PC-3 (cell line): ENCODE results near the gene FAAH2. TPM values are rescaled to one million over a fixed set of nuclear protein-coding genes. Genes with fewer than 3 reads are reported as not detected.

Source experiments
- ATAC-seq: fragments of 200-7000 bp; cut with Tn5 transposase; 2 replicates; pipeline ENCODE4 v1.9.1; 2020; ENCODE audit warnings: mild to moderate bottlenecking, moderate library complexity
- BruUV-seq: library from RNA; stranded (reverse); fragments of 400-500 nt; replicated peaks from 2 replicates; lab custom pipeline; 2021; lab: Mats Ljungman, UMichigan
- CTCF ChIA-PET: fragments of 300-600 bp; sonication (Branson Sonifier 250); formaldehyde crosslinking; loops from one replicate; lab custom pipeline; 2022; ENCODE audit warnings: antibody characterized with exemption; lab: Charles Lee
- POLR2A ChIA-PET: fragments of 300-600 bp; sonication (Branson Sonifier 250); formaldehyde crosslinking; loops from one replicate; lab custom pipeline; 2022; ENCODE audit warnings: antibody characterized with exemption; ENCODE audit not compliant: unreplicated experiment; lab: Charles Lee
- DNase-seq: peaks from one replicate; pipeline ENCODE4 v3.0.0-alpha.2; 2015
- H2AFZ ChIP-seq: fragments of 300-600 bp; sonication (generic); 2 replicates; pipeline ENCODE4 v1.6.0; 2016; ENCODE audit warnings: antibody characterized with exemption, low read length
- H3F3A ChIP-seq: fragments of 300-600 bp; sonication (generic); one replicate; pipeline ENCODE4 v1.6.0; 2017; ENCODE audit warnings: antibody characterized with exemption, low read length, control low read depth, mild to moderate bottlenecking; ENCODE audit not compliant: unreplicated experiment
- H3K27ac ChIP-seq: fragments of 300-600 bp; sonication (generic); 2 replicates; pipeline ENCODE4 v1.5.1; 2016; ENCODE audit warnings: mild to moderate bottlenecking, low read length
- H3K27me3 ChIP-seq: fragments of 300-600 bp; sonication (generic); 2 replicates; pipeline ENCODE4 v1.6.1; 2016; ENCODE audit warnings: low read length, mixed read lengths
- H3K36me3 ChIP-seq: fragments of 300-600 bp; sonication (generic); 2 replicates; pipeline ENCODE4 v1.6.1; 2016; ENCODE audit warnings: low read depth, mixed run types, low read length, mixed read lengths
- H3K4me1 ChIP-seq: fragments of 300-600 bp; sonication (generic); 2 replicates; pipeline ENCODE4 v1.5.1; 2016; ENCODE audit warnings: low read length; ENCODE audit not compliant: insufficient read depth
- H3K4me2 ChIP-seq: fragments of 300-600 bp; sonication (generic); 2 replicates; pipeline ENCODE4 v1.6.0; 2016; ENCODE audit warnings: low read length
- H3K4me3 ChIP-seq: fragments of 300-600 bp; sonication (generic); 2 replicates; pipeline ENCODE4 v1.5.1; 2016; ENCODE audit warnings: mild to moderate bottlenecking, low read length, mixed read lengths
- H3K79me2 ChIP-seq: fragments of 300-600 bp; sonication (generic); 2 replicates; pipeline ENCODE4 v1.6.1; 2017; ENCODE audit warnings: low read length, mixed read lengths
- H3K9ac ChIP-seq: fragments of 300-600 bp; sonication (generic); 2 replicates; pipeline ENCODE4 v1.6.0; 2016; ENCODE audit warnings: mild to moderate bottlenecking, low read length
- H3K9me2 ChIP-seq: fragments of 300-600 bp; sonication (generic); replicated peaks from 2 replicates; pipeline ENCODE4 v1.6.1; 2016; ENCODE audit warnings: mixed run types, low read length, mixed read lengths
- H3K9me3 ChIP-seq: fragments of 300-600 bp; sonication (generic); 2 replicates; pipeline ENCODE4 v1.6.1; 2016; ENCODE audit warnings: low read length, mixed read lengths
- H4K20me1 ChIP-seq: fragments of 300-600 bp; sonication (generic); 2 replicates; pipeline ENCODE4 v1.6.1; 2016; ENCODE audit warnings: low read length, mixed read lengths
- CTCF ChIP-seq: fragments of 300-600 bp; sonication (generic); conservative IDR thresholded peaks from 2 replicates; pipeline ENCODE4 v1.5.1; 2017; ENCODE audit warnings: antibody characterized with exemption, low read depth, mild to moderate bottlenecking, low read length
- EZH2 ChIP-seq: fragments of 300-600 bp; sonication (generic); IDR thresholded peaks from one replicate; pipeline ENCODE4 v1.6.1; 2017; ENCODE audit warnings: antibody characterized with exemption, mild to moderate bottlenecking, low read length; ENCODE audit not compliant: unreplicated experiment
- EZH2phosphoT487 ChIP-seq: fragments of 300-600 bp; sonication (generic); IDR thresholded peaks from 2 replicates; pipeline ENCODE4 v1.6.1; 2018; ENCODE audit warnings: mild to moderate bottlenecking, antibody characterized with exemption, low read length, borderline replicate concordance
- intact Hi-C: fragments of 100-400 bp; cut with micrococcal nuclease; formaldehyde crosslinking; loops from 2 replicates; pipeline ENCODE4 v1.9.0; 2023
- total RNA-seq: library from RNA; depleted of rRNA; stranded (reverse); fragments of >200 nt; gene quantifications from 2 replicates; pipeline ENCODE4 v1.2.3, GENCODE V29; 2014

FAAH2 gene
- total RNA-seq, 1 experiment from 2014 or later, result 1.6 TPM

- DNase-seq, result no peak
- intact Hi-C loops, result no loop called here
- POLR2A ChIA-PET, result no interaction called here
Observed at GRCh38 chrX:57251965-57252364, 34.5 kb upstream of the FAAH2 start.

GRCh38 chrX:57265126-57265525, 21.4 kb upstream of the FAAH2 start:
- no peaks in the 10 kb centered on the region for H3K9me2 ChIP-seq
- no peaks in the 10 kb centered on the region for H3F3A ChIP-seq
- no peaks in the 10 kb centered on the region for H3K9me3 ChIP-seq
- no peak overlapping the region for H3K4me3 ChIP-seq
- no peak overlapping the region for H3K27ac ChIP-seq
- H4K20me1 ChIP-seq, result no peaks in the 10 kb centered on the region
- no peak for DNase-seq
- ATAC-seq, result no peak
- H3K79me2 ChIP-seq, result no peaks in the 10 kb centered on the region
- H3K27me3 ChIP-seq, result no peaks in the 10 kb centered on the region
- TF ChIP-seq EZH2 (no peak), CTCF (no peak), EZH2phosphoT487 (no peak)
- ChIA-PET POLR2A (no interaction called here), CTCF (no interaction called here)
- no peak overlapping the region for H2AFZ ChIP-seq
- no peaks in the 10 kb centered on the region for H3K4me1 ChIP-seq
- H3K36me3 ChIP-seq, result no peaks in the 10 kb centered on the region
- intact Hi-C loops, result no loop called here
- no TSS peak for BruUV-seq
- H3K4me2 ChIP-seq, result no peak overlapping the region
- H3K9ac ChIP-seq, result no peak overlapping the region

More at GRCh38 chrX:57251965-57252364, 34.5 kb upstream of the FAAH2 start:
- ATAC-seq, result no peak
- Histone ChIP-seq H2AFZ (no peak overlapping the region), H3K9me2 (no peaks in the 10 kb centered on the region), H3K36me3 (no peaks in the 10 kb centered on the region), H3K9ac (no peak overlapping the region), H3K27me3 (no peaks in the 10 kb centered on the region), H3K27ac (no peak overlapping the region), H4K20me1 (no peaks in the 10 kb centered on the region), H3F3A (no peaks in the 10 kb centered on the region), H3K4me3 (no peak overlapping the region), H3K4me1 (no peaks in the 10 kb centered on the region), H3K4me2 (no peak overlapping the region), H3K9me3 (no peaks in the 10 kb centered on the region), H3K79me2 (no peaks in the 10 kb centered on the region)
- CTCF ChIA-PET, result no interaction called here
- BruUV-seq, result no TSS peak
- no peak for TF ChIP-seq CTCF
- TF ChIP-seq EZH2, result no peak
- no peak for TF ChIP-seq EZH2phosphoT487

GRCh38 chrX:57266275-57266674, 20.2 kb upstream of the FAAH2 start:
- no peaks in the 10 kb centered on the region for H3K27me3 ChIP-seq
- H3K36me3 ChIP-seq, result no peaks in the 10 kb centered on the region
- H3F3A ChIP-seq, result no peaks in the 10 kb centered on the region
- intact Hi-C loops, result no loop called here
- no peak overlapping the region for H3K27ac ChIP-seq
- no peak overlapping the region for H3K4me2 ChIP-seq
- no peaks in the 10 kb centered on the region for H3K79me2 ChIP-seq
- DNase-seq (no peak), ATAC-seq (no peak)
- TF ChIP-seq EZH2phosphoT487, result no peak
- TF ChIP-seq CTCF, result no peak
- no peak for TF ChIP-seq EZH2
- no peak overlapping the region for H3K4me3 ChIP-seq
- H3K9ac ChIP-seq, result no peak overlapping the region
- peaks cover 6% of the 10 kb centered on the region; the same call in 1 of the 2 replicates for H3K4me1 ChIP-seq
- no peaks in the 10 kb centered on the region for H4K20me1 ChIP-seq
- no peaks in the 10 kb centered on the region for H3K9me3 ChIP-seq
- BruUV-seq, result no TSS peak
- H2AFZ ChIP-seq, result no peak overlapping the region
- POLR2A ChIA-PET, result no interaction called here
- CTCF ChIA-PET, result no interaction called here
- no peaks in the 10 kb centered on the region for H3K9me2 ChIP-seq
